ENCODE measurements around the gene CYP4F8.

Gene CYP4F8

DNA sequence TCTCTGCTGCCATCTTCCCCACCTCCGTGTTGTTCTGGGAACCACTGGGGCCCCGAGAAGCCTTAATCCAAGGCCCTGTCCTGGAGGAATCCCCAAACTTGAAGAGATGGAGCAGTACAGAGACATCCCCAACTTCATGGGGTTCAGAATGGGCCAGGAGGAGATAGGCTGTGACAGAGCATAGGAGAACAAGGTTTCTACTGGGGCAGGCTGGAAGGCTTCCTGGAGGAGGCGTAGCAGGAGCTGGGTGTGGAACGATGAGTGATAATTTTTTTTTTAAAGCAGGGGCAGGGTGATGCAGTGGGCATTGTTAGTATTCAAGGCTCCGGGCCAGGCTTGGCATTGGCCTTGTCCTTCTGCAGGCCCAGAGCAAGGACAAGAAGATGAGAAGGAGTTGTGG lies 3.3 kb downstream of the CYP4F8 start:
- TF ChIP-seq TAF1 (IDR thresholded peaks at IDR 0.05; ENCODE audit: borderline replicate concordance, low read depth, low read length) (no peak), POLR2A (IDR thresholded peaks at IDR 0.05; ENCODE audit: low read depth, low read length) (no peak), POLR2AphosphoS5 (IDR thresholded peaks at IDR 0.05; ENCODE audit: low read depth, low read length) (no peak)
- DNase-seq (ENCODE audit: insufficient read length) (no peak), FAIRE-seq (no peak)

GRCh38 chr19:15621801-15622200 lies 6.8 kb downstream of the CYP4F8 start:
- no peak for FAIRE-seq
- no peak for DNase-seq (ENCODE audit: insufficient read length)

GRCh38 chr19:15622991-15623390 lies 8.0 kb downstream of the CYP4F8 start:
- DNase-seq (ENCODE audit: insufficient read length) (no peak), FAIRE-seq (no peak)
- TF ChIP-seq POLR2A (IDR thresholded peaks at IDR 0.05; ENCODE audit: low read depth, low read length) (no peak), TAF1 (IDR thresholded peaks at IDR 0.05; ENCODE audit: borderline replicate concordance, low read depth, low read length) (no peak), POLR2AphosphoS5 (IDR thresholded peaks at IDR 0.05; ENCODE audit: low read depth, low read length) (no peak)

More at GRCh38 chr19:15621801-15622200, 6.8 kb downstream of the CYP4F8 start:
- TF ChIP-seq TAF1 (IDR thresholded peaks at IDR 0.05; ENCODE audit: borderline replicate concordance, low read depth, low read length): no peak
- TF ChIP-seq POLR2A (IDR thresholded peaks at IDR 0.05; ENCODE audit: low read depth, low read length): no peak
- TF ChIP-seq POLR2AphosphoS5 (IDR thresholded peaks at IDR 0.05; ENCODE audit: low read depth, low read length): no peak

- TF ChIP-seq POLR2AphosphoS5 (IDR thresholded peaks at IDR 0.05; ENCODE audit: low read depth, low read length) (no peak), TAF1 (IDR thresholded peaks at IDR 0.05; ENCODE audit: borderline replicate concordance, low read depth, low read length) (no peak), POLR2A (IDR thresholded peaks at IDR 0.05; ENCODE audit: low read depth, low read length) (no peak)
- no peak for DNase-seq (ENCODE audit: insufficient read length)
- FAIRE-seq: no peak
These were observed 8.8 kb downstream of the CYP4F8 start for GRCh38 chr19:15623711-15624318.

DNA sequence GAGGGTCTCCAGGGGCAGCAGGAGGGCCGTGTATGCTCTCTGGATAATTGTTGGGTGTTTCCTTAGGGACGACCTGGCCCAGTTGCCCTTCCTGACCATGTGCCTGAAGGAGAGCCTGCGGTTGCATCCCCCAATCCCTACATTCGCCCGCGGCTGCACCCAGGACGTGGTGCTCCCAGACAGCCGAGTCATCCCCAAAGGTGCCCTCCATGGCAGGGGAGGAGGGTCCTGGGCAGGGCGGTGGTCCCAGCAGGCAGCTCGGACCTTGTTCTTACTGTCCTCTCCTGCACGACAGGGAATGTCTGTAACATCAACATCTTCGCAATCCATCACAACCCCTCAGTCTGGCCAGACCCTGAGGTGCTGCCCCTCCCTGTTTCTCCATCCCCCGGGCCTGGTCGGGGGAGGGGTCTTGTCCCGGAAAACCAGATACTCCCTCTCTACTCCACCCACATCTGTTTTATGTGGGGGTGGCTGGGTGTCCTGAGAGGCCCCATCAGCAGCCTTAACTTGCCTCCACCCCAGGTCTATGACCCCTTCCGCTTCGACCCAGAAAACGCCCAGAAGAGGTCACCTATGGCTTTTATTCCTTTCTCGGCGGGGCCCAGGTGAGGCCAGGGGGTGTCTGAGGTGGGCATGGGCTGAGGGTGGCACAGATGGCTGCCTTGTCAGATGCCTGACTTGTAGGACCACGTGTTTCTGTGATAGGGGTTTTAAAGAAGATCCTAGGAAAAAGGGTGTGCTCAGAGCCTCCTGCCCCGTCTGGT lies 13.4 kb downstream of the CYP4F8 start:
- FAIRE-seq (no peak), DNase-seq (ENCODE audit: insufficient read length) (no peak)
- TF ChIP-seq POLR2AphosphoS5 (IDR thresholded peaks at IDR 0.05; ENCODE audit: low read depth, low read length) (no peak), POLR2A (IDR thresholded peaks at IDR 0.05; ENCODE audit: low read depth, low read length) (no peak), TAF1 (IDR thresholded peaks at IDR 0.05; ENCODE audit: borderline replicate concordance, low read depth, low read length) (no peak)

GRCh38 chr19:15629003-15629880 lies 14.2 kb downstream of the CYP4F8 start:
- TF ChIP-seq TAF1 (IDR thresholded peaks at IDR 0.05; ENCODE audit: borderline replicate concordance, low read depth, low read length) (no peak), POLR2A (IDR thresholded peaks at IDR 0.05; ENCODE audit: low read depth, low read length) (no peak), POLR2AphosphoS5 (IDR thresholded peaks at IDR 0.05; ENCODE audit: low read depth, low read length) (no peak)
- peak; percentile 17 for FAIRE-seq
- DNase-seq (ENCODE audit: insufficient read length): peak; percentile 62

- no peak for DNase-seq (ENCODE audit: insufficient read length)
- TF ChIP-seq POLR2A (IDR thresholded peaks at IDR 0.05; ENCODE audit: low read depth, low read length) (no peak), POLR2AphosphoS5 (IDR thresholded peaks at IDR 0.05; ENCODE audit: low read depth, low read length) (no peak), TAF1 (IDR thresholded peaks at IDR 0.05; ENCODE audit: borderline replicate concordance, low read depth, low read length) (no peak)
- no peak for FAIRE-seq
These were observed 16.8 kb downstream of the CYP4F8 start for GRCh38 chr19:15631817-15632216.

- TF ChIP-seq TAF1 (IDR thresholded peaks at IDR 0.05; ENCODE audit: borderline replicate concordance, low read depth, low read length) (no peak), POLR2A (IDR thresholded peaks at IDR 0.05; ENCODE audit: low read depth, low read length) (no peak), POLR2AphosphoS5 (IDR thresholded peaks at IDR 0.05; ENCODE audit: low read depth, low read length) (no peak)
- DNase-seq (ENCODE audit: insufficient read length) (no peak), FAIRE-seq (no peak)
These were observed 18.2 kb downstream of the CYP4F8 start for GRCh38 chr19:15633082-15633835.

DNA sequence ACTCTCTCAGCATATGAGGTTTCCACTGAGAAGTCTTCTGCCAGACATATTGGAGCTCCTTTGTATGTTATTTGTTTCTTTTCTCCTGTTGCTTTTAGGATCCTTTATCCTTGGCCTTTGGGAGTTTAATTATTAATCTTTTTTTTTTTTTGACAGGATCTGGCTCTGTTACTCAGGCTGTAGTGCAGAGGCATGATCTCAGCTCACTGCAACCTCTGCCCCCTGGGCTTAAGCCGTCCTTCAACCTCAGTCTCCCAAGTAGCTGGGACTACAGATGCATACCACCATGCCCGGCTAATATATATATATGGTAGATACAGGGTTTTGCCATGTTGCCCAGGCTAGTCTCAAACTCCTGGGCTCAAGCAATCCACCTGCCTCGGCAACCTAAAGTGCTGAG lies 19.1 kb downstream of the CYP4F8 start:
- no peak for DNase-seq (ENCODE audit: insufficient read length)
- FAIRE-seq: no peak
- TF ChIP-seq POLR2A (IDR thresholded peaks at IDR 0.05; ENCODE audit: low read depth, low read length) (no peak), TAF1 (IDR thresholded peaks at IDR 0.05; ENCODE audit: borderline replicate concordance, low read depth, low read length) (no peak), POLR2AphosphoS5 (IDR thresholded peaks at IDR 0.05; ENCODE audit: low read depth, low read length) (no peak)

DNA sequence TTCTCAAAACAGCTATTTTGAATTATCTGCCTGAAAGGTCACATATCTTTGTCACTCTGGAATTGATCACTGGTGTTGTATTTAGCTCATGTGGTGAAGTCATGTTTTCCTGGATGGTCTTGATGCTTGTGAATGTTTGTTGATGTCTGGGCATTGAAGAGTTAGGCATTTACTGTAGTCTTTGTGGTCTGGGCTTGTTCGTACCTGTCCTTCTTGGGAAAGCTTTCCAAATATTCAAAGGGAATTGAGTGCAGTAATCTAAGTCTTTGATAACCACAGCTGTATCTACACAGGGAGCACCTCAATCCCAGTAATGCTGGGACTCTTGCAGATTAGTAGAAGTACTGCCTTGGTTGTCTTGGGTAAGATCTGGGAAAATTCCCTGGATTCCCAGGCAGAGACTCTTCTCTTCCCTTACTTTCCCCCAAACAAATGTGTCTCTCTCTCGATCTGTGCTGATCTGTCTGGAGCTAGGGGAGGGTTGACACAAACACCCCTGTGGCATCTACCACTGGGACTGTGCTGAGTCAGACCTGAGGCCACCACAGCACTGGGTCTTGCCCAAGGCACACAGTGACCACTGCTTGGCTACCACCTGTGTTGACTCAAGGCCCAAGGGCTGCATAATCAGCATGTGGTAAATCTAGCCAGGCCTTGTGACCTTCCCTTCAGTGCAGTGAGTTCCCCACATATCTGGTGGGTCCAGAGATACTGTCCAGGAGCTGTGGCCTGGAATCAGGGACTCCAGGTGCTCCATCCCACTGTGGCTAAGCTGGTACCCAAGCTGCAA lies 20.2 kb downstream of the CYP4F8 start:
- FAIRE-seq: no peak
- no peak for DNase-seq (ENCODE audit: insufficient read length)
- no peak for TF ChIP-seq POLR2AphosphoS5 (IDR thresholded peaks at IDR 0.05; ENCODE audit: low read depth, low read length)
- no peak for TF ChIP-seq TAF1 (IDR thresholded peaks at IDR 0.05; ENCODE audit: borderline replicate concordance, low read depth, low read length)
- TF ChIP-seq POLR2A (IDR thresholded peaks at IDR 0.05; ENCODE audit: low read depth, low read length): no peak

All from GM12892 (cell line).